Measurements from ENCODE around the gene IL7R.

The IL7R gene

GRCh38 chr5:35870605-35871004 lies 13.9 kb downstream of the IL7R start:
- no peaks in the 10 kb centered on the region for H3K9me3 ChIP-seq (replicated peaks in 1 of 2; ENCODE audit: control insufficient read depth in 2 of 2, insufficient read depth in 1 of 2, low read depth in 1 of 2, low read length in 2 of 2)
- no peak overlapping the region for H2AFZ ChIP-seq (ENCODE audit: low read length)
- H3K36me3 ChIP-seq (replicated peaks in 1 of 2; ENCODE audit: control insufficient read depth in 2 of 2, insufficient read depth in 2 of 2, low read length in 2 of 2): no peaks in the 10 kb centered on the region
- H3K79me1 ChIP-seq (ENCODE audit: low read depth, low read length): no peaks in the 10 kb centered on the region
- H3K4me2 ChIP-seq (ENCODE audit: insufficient read depth, low read length, poor library complexity, severe bottlenecking): no peak overlapping the region
- H2BK12ac ChIP-seq (ENCODE audit: low read length): no peak overlapping the region
- WGBS, 2 donors (ENCODE audit: extremely low coverage in 2 of 2, insufficient read length in 2 of 2, insufficient replicate concordance in 1 of 2): no CpG with 5 or more reads among the region's 4 CpGs
- no peak overlapping the region for H2BK120ac ChIP-seq (ENCODE audit: low read depth, low read length)
- H3K27ac ChIP-seq (replicated peaks; ENCODE audit: low read length): no peak overlapping the region
- no peak for DNase-seq (ENCODE audit: low spot score)
- H2BK15ac ChIP-seq (ENCODE audit: low read length): no peak overlapping the region
- no peak overlapping the region for H3K4me3 ChIP-seq (ENCODE audit: low read length in 2 of 2)
- no peak overlapping the region for H2BK5ac ChIP-seq (ENCODE audit: low read length)
- no peak overlapping the region for H4K91ac ChIP-seq (ENCODE audit: low read depth, low read length, poor library complexity)
- no peak overlapping the region for H2AK5ac ChIP-seq (ENCODE audit: low read depth, low read length)
- no peak overlapping the region for H3K14ac ChIP-seq (ENCODE audit: low read length)
- no peak overlapping the region for H3K18ac ChIP-seq (ENCODE audit: low read length)
- no peak overlapping the region for H3K4ac ChIP-seq (ENCODE audit: low read length)
- H3K4me1 ChIP-seq (ENCODE audit: control insufficient read depth in 2 of 2, insufficient read depth in 1 of 2, low read depth in 1 of 2, low read length in 2 of 2): no peaks in the 10 kb centered on the region
- no peak overlapping the region for H4K8ac ChIP-seq (ENCODE audit: low read depth, low read length)
- H3K23ac ChIP-seq (ENCODE audit: low read depth, low read length, poor library complexity): no peak overlapping the region
- H3K9ac ChIP-seq (ENCODE audit: low read depth, low read length, poor library complexity): no peak overlapping the region
- peaks cover 0 to 3% (median 0%) of the 10 kb centered on the region in 3 experiments for H3K27me3 ChIP-seq (ENCODE audit: control insufficient read depth in 3 of 3, insufficient read depth in 3 of 3, low read depth in 1 of 3, low read length in 3 of 3)

- H3K27me3 ChIP-seq (ENCODE audit: control insufficient read depth in 3 of 3, insufficient read depth in 3 of 3, low read depth in 1 of 3, low read length in 3 of 3): no peaks in the 10 kb centered on the region
- no peaks in the 10 kb centered on the region for H3K9me3 ChIP-seq (replicated peaks in 1 of 2; ENCODE audit: control insufficient read depth in 2 of 2, insufficient read depth in 1 of 2, low read depth in 1 of 2, low read length in 2 of 2)
- H3K4me1 ChIP-seq (ENCODE audit: control insufficient read depth in 2 of 2, insufficient read depth in 1 of 2, low read depth in 1 of 2, low read length in 2 of 2): no peaks in the 10 kb centered on the region
- H3K14ac ChIP-seq (ENCODE audit: low read length): no peak overlapping the region
- no peak overlapping the region for H2AK5ac ChIP-seq (ENCODE audit: low read depth, low read length)
- no CpG with 5 or more reads among the region's 2 CpGs for WGBS, 2 donors (ENCODE audit: extremely low coverage in 2 of 2, insufficient read length in 2 of 2, insufficient replicate concordance in 1 of 2)
- H3K79me1 ChIP-seq (ENCODE audit: low read depth, low read length): no peaks in the 10 kb centered on the region
- H3K18ac ChIP-seq (ENCODE audit: low read length): no peak overlapping the region
- no peak overlapping the region for H4K8ac ChIP-seq (ENCODE audit: low read depth, low read length)
- no peak overlapping the region for H3K4me3 ChIP-seq (ENCODE audit: low read length in 2 of 2)
- no peaks in the 10 kb centered on the region for H3K36me3 ChIP-seq (replicated peaks in 1 of 2; ENCODE audit: control insufficient read depth in 2 of 2, insufficient read depth in 2 of 2, low read length in 2 of 2)
- no peak overlapping the region for H2BK120ac ChIP-seq (ENCODE audit: low read depth, low read length)
- H2AFZ ChIP-seq (ENCODE audit: low read length): no peak overlapping the region
- no peak overlapping the region for H3K9ac ChIP-seq (ENCODE audit: low read depth, low read length, poor library complexity)
- H2BK12ac ChIP-seq (ENCODE audit: low read length): no peak overlapping the region
- no peak overlapping the region for H3K23ac ChIP-seq (ENCODE audit: low read depth, low read length, poor library complexity)
- H3K27ac ChIP-seq (replicated peaks; ENCODE audit: low read length): no peak overlapping the region
- H2BK15ac ChIP-seq (ENCODE audit: low read length): no peak overlapping the region
- no peak overlapping the region for H3K4ac ChIP-seq (ENCODE audit: low read length)
- H2BK5ac ChIP-seq (ENCODE audit: low read length): no peak overlapping the region
- H3K4me2 ChIP-seq (ENCODE audit: insufficient read depth, low read length, poor library complexity, severe bottlenecking): no peak overlapping the region
- DNase-seq (ENCODE audit: low spot score): no peak
- no peak overlapping the region for H4K91ac ChIP-seq (ENCODE audit: low read depth, low read length, poor library complexity)
These were observed 19.8 kb downstream of the IL7R start for GRCh38 chr5:35876454-35876853.

- Histone ChIP-seq H3K14ac (ENCODE audit: low read length) (no peak overlapping the region), H3K4ac (ENCODE audit: low read length) (no peak overlapping the region), H3K18ac (ENCODE audit: low read length) (no peak overlapping the region), H3K27ac (replicated peaks; ENCODE audit: low read length) (no peak overlapping the region), H3K4me3 (ENCODE audit: low read length in 2 of 2) (no peak overlapping the region), H3K4me1 (ENCODE audit: control insufficient read depth in 2 of 2, insufficient read depth in 1 of 2, low read depth in 1 of 2, low read length in 2 of 2) (no peaks in the 10 kb centered on the region), H3K9me3 (replicated peaks in 1 of 2; ENCODE audit: control insufficient read depth in 2 of 2, insufficient read depth in 1 of 2, low read depth in 1 of 2, low read length in 2 of 2) (no peaks in the 10 kb centered on the region), H3K79me1 (ENCODE audit: low read depth, low read length) (no peaks in the 10 kb centered on the region), H2AFZ (ENCODE audit: low read length) (no peak overlapping the region), H3K27me3 (ENCODE audit: control insufficient read depth in 3 of 3, insufficient read depth in 3 of 3, low read depth in 1 of 3, low read length in 3 of 3) (no peaks in the 10 kb centered on the region), H3K9ac (ENCODE audit: low read depth, low read length, poor library complexity) (no peak overlapping the region), H4K8ac (ENCODE audit: low read depth, low read length) (no peak overlapping the region), H2BK12ac (ENCODE audit: low read length) (no peak overlapping the region), H2AK5ac (ENCODE audit: low read depth, low read length) (no peak overlapping the region), H3K23ac (ENCODE audit: low read depth, low read length, poor library complexity) (no peak overlapping the region), H3K36me3 (replicated peaks in 1 of 2; ENCODE audit: control insufficient read depth in 2 of 2, insufficient read depth in 2 of 2, low read length in 2 of 2) (no peaks in the 10 kb centered on the region), H2BK15ac (ENCODE audit: low read length) (no peak overlapping the region), H2BK5ac (ENCODE audit: low read length) (no peak overlapping the region), H2BK120ac (ENCODE audit: low read depth, low read length) (no peak overlapping the region), H4K91ac (ENCODE audit: low read depth, low read length, poor library complexity) (no peak overlapping the region), H3K4me2 (ENCODE audit: insufficient read depth, low read length, poor library complexity, severe bottlenecking) (no peak overlapping the region)
- WGBS, 2 donors (ENCODE audit: extremely low coverage in 2 of 2, insufficient read length in 2 of 2, insufficient replicate concordance in 1 of 2): no CpG with 5 or more reads among the region's 3 CpGs
- no peak for DNase-seq (ENCODE audit: low spot score)
These were observed 20.2 kb downstream of the IL7R start for GRCh38 chr5:35876922-35877321.

DNA sequence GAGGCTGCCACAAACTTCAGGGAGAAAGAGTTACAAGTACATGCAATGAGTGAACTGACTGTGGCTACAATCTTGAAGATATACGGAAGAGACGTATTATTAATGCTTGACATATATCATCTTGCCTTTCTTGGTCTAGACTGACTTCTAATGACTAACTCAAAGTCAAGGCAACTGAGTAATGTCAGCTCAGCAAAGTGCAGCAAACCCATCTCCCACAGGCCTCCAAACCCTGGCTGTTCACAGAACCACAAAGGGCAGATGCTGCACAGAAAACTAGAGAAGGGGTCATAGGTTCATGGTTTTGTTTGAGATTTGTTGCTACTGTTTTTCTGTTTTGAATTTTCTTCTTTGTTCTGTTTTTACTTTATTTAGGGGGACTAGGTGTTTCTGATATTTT lies 21.0 kb downstream of the IL7R start:
- DNase-seq (ENCODE audit: low spot score): no peak
- H3K14ac ChIP-seq (ENCODE audit: low read length): no peak overlapping the region
- H3K18ac ChIP-seq (ENCODE audit: low read length): no peak overlapping the region
- H3K9me3 ChIP-seq (replicated peaks in 1 of 2; ENCODE audit: control insufficient read depth in 2 of 2, insufficient read depth in 1 of 2, low read depth in 1 of 2, low read length in 2 of 2): no peaks in the 10 kb centered on the region
- H4K8ac ChIP-seq (ENCODE audit: low read depth, low read length): no peak overlapping the region
- no peak overlapping the region for H3K4me3 ChIP-seq (ENCODE audit: low read length in 2 of 2)
- no peaks in the 10 kb centered on the region for H3K4me1 ChIP-seq (ENCODE audit: control insufficient read depth in 2 of 2, insufficient read depth in 1 of 2, low read depth in 1 of 2, low read length in 2 of 2)
- no peak overlapping the region for H2BK5ac ChIP-seq (ENCODE audit: low read length)
- no peak overlapping the region for H3K4ac ChIP-seq (ENCODE audit: low read length)
- no peak overlapping the region for H2BK120ac ChIP-seq (ENCODE audit: low read depth, low read length)
- H4K91ac ChIP-seq (ENCODE audit: low read depth, low read length, poor library complexity): no peak overlapping the region
- H2AFZ ChIP-seq (ENCODE audit: low read length): no peak overlapping the region
- no peaks in the 10 kb centered on the region for H3K27me3 ChIP-seq (ENCODE audit: control insufficient read depth in 3 of 3, insufficient read depth in 3 of 3, low read depth in 1 of 3, low read length in 3 of 3)
- no peak overlapping the region for H2AK5ac ChIP-seq (ENCODE audit: low read depth, low read length)
- H3K27ac ChIP-seq (replicated peaks; ENCODE audit: low read length): no peak overlapping the region
- no peak overlapping the region for H2BK12ac ChIP-seq (ENCODE audit: low read length)
- no peak overlapping the region for H3K23ac ChIP-seq (ENCODE audit: low read depth, low read length, poor library complexity)
- H3K4me2 ChIP-seq (ENCODE audit: insufficient read depth, low read length, poor library complexity, severe bottlenecking): no peak overlapping the region
- no peak overlapping the region for H2BK15ac ChIP-seq (ENCODE audit: low read length)
- WGBS, 2 donors (ENCODE audit: extremely low coverage in 2 of 2, insufficient read length in 2 of 2, insufficient replicate concordance in 1 of 2): no CpG with 5 or more reads among the region's 2 CpGs
- no peak overlapping the region for H3K9ac ChIP-seq (ENCODE audit: low read depth, low read length, poor library complexity)
- no peaks in the 10 kb centered on the region for H3K36me3 ChIP-seq (replicated peaks in 1 of 2; ENCODE audit: control insufficient read depth in 2 of 2, insufficient read depth in 2 of 2, low read length in 2 of 2)
- H3K79me1 ChIP-seq (ENCODE audit: low read depth, low read length): no peaks in the 10 kb centered on the region

All from neuronal stem cell (in vitro differentiated cells).